Endothelial cell of umbilical vein (primary cell): ENCODE results near the gene RPL9. TPM values are rescaled to one million over a fixed set of nuclear protein-coding genes. Genes with fewer than 3 reads are reported as not detected.

Source experiments
- BruUV-seq: library from RNA; stranded (reverse); fragments of 400-500 nt; replicated peaks from 2 replicates; lab custom pipeline; 2021; lab: Mats Ljungman, UMichigan
- CTCF ChIA-PET: fragments of 300-600, 350-600 bp; sonication (Branson Sonifier 250); formaldehyde crosslinking; loops from one replicate; lab custom pipeline; 2021; ENCODE audit warnings: antibody characterized with exemption, inconsistent platforms; lab: Charles Lee
- POLR2A ChIA-PET: fragments of 300-600, 350-600 bp; sonication (Branson Sonifier 250); formaldehyde crosslinking; loops from one replicate; lab custom pipeline; 2021; ENCODE audit warnings: antibody characterized with exemption, inconsistent platforms; lab: Charles Lee
- DNase-seq: peaks from one replicate; pipeline ENCODE4 v3.0.0-alpha.2; 2011; ENCODE audit warnings: low read depth, low spot score
- FAIRE-seq: peaks from 2 replicates; lab custom pipeline; 2011; peaks lifted over from hg19 to GRCh38; lab: Jason Lieb, UNC
- H2AFZ ChIP-seq: 2 replicates; pipeline ENCODE4 v1.6.0; 2012; ENCODE audit warnings: low read depth, low read length, control low read depth, inconsistent platforms
- H3K27ac ChIP-seq: 2 replicates; pipeline ENCODE4 v1.5.1; 2011; ENCODE audit warnings: low read depth, mild to moderate bottlenecking, control low read depth, low read length, moderate library complexity; ENCODE audit not compliant: insufficient read depth
- H3K27me3 ChIP-seq, 2 experiments: 2 replicates each; pipeline versions ENCODE4 v1.6.0 to v1.6.1; 2011; ENCODE audit warnings: low read length in 2 of 2, mixed read lengths in 1 of 2; ENCODE audit not compliant: control insufficient read depth in 2 of 2, insufficient read depth in 2 of 2
- H3K36me3 ChIP-seq, 2 experiments: 2 replicates in 1 of 2; 3 replicates in 1 of 2; pipeline ENCODE4 v1.5.1; 2011; ENCODE audit warnings: low read length in 2 of 2, mild to moderate bottlenecking in 1 of 2, moderate library complexity in 1 of 2; ENCODE audit not compliant: control insufficient read depth in 2 of 2, insufficient read depth in 2 of 2; ENCODE audit errors: extremely low read depth in 1 of 2
- H3K4me1 ChIP-seq: 3 replicates; pipeline ENCODE4 v1.5.1; 2011; ENCODE audit warnings: mild to moderate bottlenecking, low read length; ENCODE audit not compliant: control insufficient read depth, insufficient read depth; ENCODE audit errors: extremely low read depth
- H3K4me2 ChIP-seq: 2 replicates; pipeline ENCODE4 v1.6.1; 2011; ENCODE audit warnings: low read length, control low read depth, mixed read lengths; ENCODE audit not compliant: insufficient read depth
- H3K4me3 ChIP-seq, 3 experiments: fragments of 200-600 bp in 1 of 3; sonication (generic), shearing (Covaris generic) in 1 of 3; replicated peaks in 1 of 3; 2 replicates each; pipeline ENCODE4 v1.5.1; 2011 to 2016; ENCODE audit warnings: control low read depth in 3 of 3, low read length in 3 of 3, mild to moderate bottlenecking in 2 of 3, inconsistent platforms in 1 of 3, low read depth in 1 of 3, moderate library complexity in 1 of 3; ENCODE audit not compliant: insufficient read depth in 1 of 3
- H3K79me2 ChIP-seq: 2 replicates; pipeline ENCODE4 v1.6.0; 2012; ENCODE audit warnings: low read length, inconsistent platforms; ENCODE audit not compliant: control insufficient read depth, insufficient read depth
- H3K9ac ChIP-seq: replicated peaks from 2 replicates; pipeline ENCODE3; 2011; ENCODE audit warnings: low read length, control low read depth; ENCODE audit not compliant: insufficient read depth; ENCODE audit errors: extremely low read depth
- H3K9me1 ChIP-seq: replicated peaks from 3 replicates; pipeline ENCODE4 v1.6.0; 2011; ENCODE audit warnings: mild to moderate bottlenecking, low read length; ENCODE audit not compliant: control insufficient read depth, insufficient read depth; ENCODE audit errors: extremely low read depth
- H3K9me3 ChIP-seq: replicated peaks from 2 replicates; pipeline ENCODE4 v1.5.1; 2012; ENCODE audit warnings: low read length, inconsistent platforms; ENCODE audit not compliant: control insufficient read depth, insufficient read depth
- H4K20me1 ChIP-seq: replicated peaks from 2 replicates; pipeline ENCODE3; 2011; ENCODE audit warnings: mild to moderate bottlenecking, low read length; ENCODE audit not compliant: control insufficient read depth, insufficient read depth; ENCODE audit errors: extremely low read depth
- CTCF ChIP-seq, 2 donors: IDR thresholded peaks; 1 replicate in 1 of 2; 2 replicates in 1 of 2; pipeline ENCODE4 v1.5.1; 2011; ENCODE audit warnings: low read length in 2 of 2, mild to moderate bottlenecking in 2 of 2, moderate library complexity in 2 of 2, control low read depth in 1 of 2, inconsistent platforms in 1 of 2, low read depth in 1 of 2; ENCODE audit not compliant: insufficient read depth in 1 of 2; ENCODE audit errors: extremely low read depth in 1 of 2
- EZH2 ChIP-seq: IDR thresholded peaks from 2 replicates; pipeline ENCODE4 v1.6.1; 2012; ENCODE audit warnings: borderline replicate concordance, low read depth, mild to moderate bottlenecking, moderate library complexity, low read length, inconsistent platforms; ENCODE audit not compliant: severe bottlenecking
- FOS ChIP-seq: IDR thresholded peaks from 2 replicates; pipeline ENCODE4 v1.6.1; 2011; ENCODE audit warnings: mild to moderate bottlenecking, low read length, moderate library complexity, borderline replicate concordance; ENCODE audit not compliant: insufficient read depth
- MYC ChIP-seq: IDR thresholded peaks from one replicate; pipeline ENCODE4 v1.6.1; 2011; ENCODE audit warnings: mild to moderate bottlenecking, low read depth, low read length
- POLR2A ChIP-seq: IDR thresholded peaks from 2 replicates; pipeline ENCODE4 v1.6.1; 2012; ENCODE audit warnings: low read depth, mild to moderate bottlenecking, control low read depth, low read length
- dilution Hi-C: fragments of 300-500 bp; cut with MboI; formaldehyde crosslinking; loops from one replicate; pipeline ENCODE4 v1.15.0; 2019; ENCODE audit warnings: low sequenced_read_pairs; ENCODE audit not compliant: extremely low pct_ligation_motif_present
- intact Hi-C: fragments of 100-400 bp; cut with micrococcal nuclease; formaldehyde crosslinking; loops from one replicate; pipeline ENCODE4 v1.10.0; 2022
- polyA plus RNA-seq, 4 experiments: library from polyadenylated mRNA; depleted of rRNA in 3 of 4; stranded (reverse) in 3 of 4; unstranded in 1 of 4; fragments of >200 nt; gene quantifications; 2 replicates each; pipeline versions ENCODE4 v1.2.1 to v1.2.3, GENCODE V29; 2011 to 2012; ENCODE audit warnings: missing spikeins in 1 of 4
- total RNA-seq: library from RNA; stranded (reverse); gene quantifications from 2 replicates; pipeline ENCODE4 v1.2.3, GENCODE V29; 2021

Gene RPL9
- total and polyA plus RNA-seq, 2 donors (not counting 3 experiments of a cell fraction or from before 2014, with no cell fraction given): 963 to 1,186 TPM

GRCh38 chr4:39470402-39470801 is 11.7 kb upstream of the RPL9 start:
- Histone ChIP-seq H3K27me3 (no peaks in the 10 kb centered on the region), H3K79me2 (no peaks in the 10 kb centered on the region), H4K20me1 (no peaks in the 10 kb centered on the region), H3K9me3 (no peaks in the 10 kb centered on the region), H3K9ac (no peak overlapping the region), H3K36me3 (no peaks in the 10 kb centered on the region), H2AFZ (no peak overlapping the region), H3K4me2 (no peak overlapping the region), H3K27ac (no peak overlapping the region), H3K9me1 (no peaks in the 10 kb centered on the region), H3K4me1 (no peaks in the 10 kb centered on the region), H3K4me3 (no peak overlapping the region)
- no TSS peak for BruUV-seq
- no peak for DNase-seq
- dilution Hi-C loops (no loop called here), intact Hi-C loops (no loop called here)
- no peak for TF ChIP-seq MYC
- TF ChIP-seq POLR2A: no peak
- TF ChIP-seq CTCF (IDR thresholded peaks at IDR 0.05; ENCODE audit: extremely low read depth in 1 of 2, insufficient read depth in 1 of 2, low read depth in 1 of 2, low read length in 2 of 2): no peak
- TF ChIP-seq FOS: no peak
- CTCF ChIA-PET: interaction anchor here (2.6 to 3.3 kb wide), 2 partner anchors 167 to 188 kb away, joined by 24 to 97 read pairs; partner anchors contain the start of gene SMIM14
- POLR2A ChIA-PET: no interaction called here
- FAIRE-seq: no peak

GRCh38 chr4:39469429-39470077 is 10.8 kb upstream of the RPL9 start:
- no peaks in the 10 kb centered on the region for H3K9me3 ChIP-seq
- peak; percentile 97 for FAIRE-seq
- peak; percentile 92 for DNase-seq
- dilution Hi-C loops (no loop called here), intact Hi-C loops (loop anchor here (1.0 to 2.0 kb wide), 5 partner anchors 168 to 588 kb away; partner anchors contain the start of gene UBE2K)
- no peak overlapping the region for H3K4me3 ChIP-seq
- ChIA-PET CTCF (interaction anchor here (0.6 to 3.3 kb wide), 60 partner anchors 9 to 855 kb away, joined by 3 to 97 read pairs (median 4); partner anchors contain the start of genes N4BP2, RPL9, SMIM14 and TLR10), POLR2A (interaction anchor here (0.5 to 0.9 kb wide), 3 partner anchors 14 to 204 kb away, joined by 3 to 8 read pairs (median 7); no protein-coding TSS in a partner anchor)
- H3K4me2 ChIP-seq: no peak overlapping the region
- TF ChIP-seq CTCF (IDR thresholded peaks at IDR 0.05; ENCODE audit: extremely low read depth in 1 of 2, insufficient read depth in 1 of 2, low read depth in 1 of 2, low read length in 2 of 2) (peak; percentile 77 to 84), EZH2 (no peak)
- no TSS peak for BruUV-seq
- peak overlapping the region; percentile 51 for H2AFZ ChIP-seq
- H3K79me2 ChIP-seq: no peaks in the 10 kb centered on the region
- peaks cover 3% of the 10 kb centered on the region for H3K4me1 ChIP-seq
- H3K9ac ChIP-seq: peak overlapping the region; percentile 4
- H3K9me1 ChIP-seq: no peaks in the 10 kb centered on the region
- peak overlapping the region; percentile 26 for H3K27ac ChIP-seq
- H3K36me3 ChIP-seq: no peaks in the 10 kb centered on the region
- no peaks in the 10 kb centered on the region for H4K20me1 ChIP-seq
- H3K27me3 ChIP-seq: no peaks in the 10 kb centered on the region
